Glutamatergic neuron (in vitro differentiated cells): ENCODE results near the gene KIF11. TPM values are rescaled to one million over a fixed set of nuclear protein-coding genes. Genes with fewer than 3 reads are reported as not detected.

Experiments used
- DNase-seq: peaks from one replicate; pipeline ENCODE4 v3.0.0; 2022
- H3K27ac Mint-ChIP-seq: one replicate; pipeline ENCODE4 v1.8.0; 2020; ENCODE audit warnings: mild to moderate bottlenecking, mixed read lengths, inconsistent platforms; ENCODE audit not compliant: unreplicated experiment
- H3K27me3 Mint-ChIP-seq: one replicate; pipeline ENCODE4 v1.8.0; 2020; ENCODE audit warnings: mild to moderate bottlenecking, moderate library complexity, mixed read lengths, inconsistent platforms; ENCODE audit not compliant: unreplicated experiment
- H3K36me3 Mint-ChIP-seq: one replicate; pipeline ENCODE4 v1.8.0; 2020; ENCODE audit warnings: mild to moderate bottlenecking, mixed read lengths, inconsistent platforms; ENCODE audit not compliant: unreplicated experiment
- H3K4me1 Mint-ChIP-seq: one replicate; pipeline ENCODE4 v1.8.0; 2020; ENCODE audit warnings: mild to moderate bottlenecking, low read depth, mixed read lengths, inconsistent platforms; ENCODE audit not compliant: unreplicated experiment
- H3K4me3 Mint-ChIP-seq: one replicate; pipeline ENCODE4 v1.8.0; 2020; ENCODE audit warnings: mild to moderate bottlenecking, mixed read lengths, inconsistent platforms; ENCODE audit not compliant: unreplicated experiment
- H3K9me3 Mint-ChIP-seq: one replicate; pipeline ENCODE4 v1.8.0; 2020; ENCODE audit warnings: mild to moderate bottlenecking, moderate library complexity, mixed read lengths, inconsistent platforms; ENCODE audit not compliant: unreplicated experiment
- total RNA-seq: library from RNA; stranded (reverse); fragmentation: NEBNext Ultra II Directional; extraction: Animal tissue kit (Norgen Biotek cat#: 25700); gene quantifications from one replicate; pipeline ENCODE4 v1.2.1, GENCODE V29; 2021; ENCODE audit not compliant: unreplicated experiment
- TF ChIP-seq, protein P1 (sequence below): fragments of 200-600 bp; sonication (generic); IDR thresholded peaks from one replicate; pipeline ENCODE4 v1.5.0; 2021; ENCODE audit not compliant: partially characterized antibody, unreplicated experiment

KIF11 gene
- total RNA-seq, 1 donor from 2014 or later = 7.2 TPM

DNA sequence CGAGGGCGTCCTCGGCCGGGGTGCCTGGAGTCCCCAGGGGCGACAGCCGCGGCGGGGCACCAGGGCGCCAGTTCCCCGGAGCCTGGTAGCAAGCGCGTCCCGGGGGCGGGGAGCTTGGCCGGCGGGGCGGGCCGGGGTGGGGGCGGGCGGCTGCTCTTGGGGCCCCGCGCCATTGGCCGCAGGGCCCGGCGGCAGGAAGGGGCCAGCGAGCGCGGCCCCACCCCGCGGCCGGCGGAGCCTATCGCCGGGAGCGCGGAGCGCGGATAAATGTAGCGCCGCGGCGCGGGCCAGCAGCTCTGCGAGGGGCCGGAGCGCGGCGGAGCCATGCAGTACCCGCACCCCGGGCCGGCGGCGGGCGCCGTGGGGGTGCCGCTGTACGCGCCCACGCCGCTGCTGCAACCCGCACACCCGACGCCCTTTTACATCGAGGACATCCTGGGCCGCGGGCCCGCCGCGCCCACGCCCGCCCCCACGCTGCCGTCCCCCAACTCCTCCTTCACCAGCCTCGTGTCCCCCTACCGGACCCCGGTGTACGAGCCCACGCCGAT lies 96.8 kb downstream of the KIF11 start, which contains the start of gene HHEX:
TSS of gene HHEX (plus strand) at position 293 of the 548 bp plus-strand sequence. CDS start at position 325, 32 bp downstream.
- Mint-ChIP-seq H3K36me3 (peaks cover 20% of the 10 kb centered on the region), H3K9me3 (peaks cover 14% of the 10 kb centered on the region), H3K27ac (peak within 1 kb of the TSS; percentile 3), H3K27me3 (peaks cover 28% of the 10 kb centered on the region), H3K4me3 (peak within 1 kb of the TSS; percentile 83), H3K4me1 (peaks cover 5% of the 10 kb centered on the region)
- DNase-seq = peak; percentile 24
- TF ChIP-seq, protein P1, sequence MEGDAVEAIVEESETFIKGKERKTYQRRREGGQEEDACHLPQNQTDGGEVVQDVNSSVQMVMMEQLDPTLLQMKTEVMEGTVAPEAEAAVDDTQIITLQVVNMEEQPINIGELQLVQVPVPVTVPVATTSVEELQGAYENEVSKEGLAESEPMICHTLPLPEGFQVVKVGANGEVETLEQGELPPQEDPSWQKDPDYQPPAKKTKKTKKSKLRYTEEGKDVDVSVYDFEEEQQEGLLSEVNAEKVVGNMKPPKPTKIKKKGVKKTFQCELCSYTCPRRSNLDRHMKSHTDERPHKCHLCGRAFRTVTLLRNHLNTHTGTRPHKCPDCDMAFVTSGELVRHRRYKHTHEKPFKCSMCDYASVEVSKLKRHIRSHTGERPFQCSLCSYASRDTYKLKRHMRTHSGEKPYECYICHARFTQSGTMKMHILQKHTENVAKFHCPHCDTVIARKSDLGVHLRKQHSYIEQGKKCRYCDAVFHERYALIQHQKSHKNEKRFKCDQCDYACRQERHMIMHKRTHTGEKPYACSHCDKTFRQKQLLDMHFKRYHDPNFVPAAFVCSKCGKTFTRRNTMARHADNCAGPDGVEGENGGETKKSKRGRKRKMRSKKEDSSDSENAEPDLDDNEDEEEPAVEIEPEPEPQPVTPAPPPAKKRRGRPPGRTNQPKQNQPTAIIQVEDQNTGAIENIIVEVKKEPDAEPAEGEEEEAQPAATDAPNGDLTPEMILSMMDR = no peak

DNA sequence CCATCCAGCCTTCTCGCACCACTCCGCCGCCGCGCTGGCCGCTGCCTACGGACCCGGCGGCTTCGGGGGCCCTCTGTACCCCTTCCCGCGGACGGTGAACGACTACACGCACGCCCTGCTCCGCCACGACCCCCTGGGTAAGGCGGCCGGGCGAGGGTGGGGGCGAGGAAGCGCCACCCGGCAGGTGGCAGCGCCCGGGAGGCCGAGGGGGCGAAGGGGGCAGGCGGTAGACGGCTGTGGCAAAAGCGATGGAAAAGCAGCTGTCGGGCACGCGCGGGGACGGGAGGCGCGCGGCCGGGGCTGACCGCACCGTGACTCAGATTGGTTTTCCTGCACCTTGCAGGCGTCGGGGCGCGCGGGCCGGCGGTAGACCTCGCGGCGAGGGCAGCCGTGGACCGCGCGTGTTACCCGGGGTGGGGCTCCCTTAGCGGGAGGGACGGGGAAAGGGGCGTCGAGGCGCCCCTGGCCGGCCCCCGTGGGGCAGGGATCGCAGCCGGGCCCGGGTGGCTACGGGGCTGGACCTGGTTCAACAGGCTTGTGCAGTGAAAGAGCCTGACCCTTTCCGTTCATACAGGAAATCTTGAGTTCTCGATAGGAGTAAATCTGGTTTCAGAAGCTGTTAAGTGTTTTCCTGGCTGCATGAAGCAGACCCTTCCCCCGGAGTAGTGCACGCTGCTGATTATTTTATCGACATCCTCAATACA lies 97.4 kb downstream of the KIF11 start:
- Mint-ChIP-seq H3K27me3 (peaks cover 28% of the 10 kb centered on the region), H3K4me3 (peak overlapping the region; percentile 53), H3K4me1 (peaks cover 5% of the 10 kb centered on the region), H3K27ac (peak overlapping the region; percentile 3), H3K9me3 (peaks cover 12% of the 10 kb centered on the region), H3K36me3 (peaks cover 16% of the 10 kb centered on the region)
- TF ChIP-seq, protein P1 = no peak
- peak; percentile 38 for DNase-seq

DNA sequence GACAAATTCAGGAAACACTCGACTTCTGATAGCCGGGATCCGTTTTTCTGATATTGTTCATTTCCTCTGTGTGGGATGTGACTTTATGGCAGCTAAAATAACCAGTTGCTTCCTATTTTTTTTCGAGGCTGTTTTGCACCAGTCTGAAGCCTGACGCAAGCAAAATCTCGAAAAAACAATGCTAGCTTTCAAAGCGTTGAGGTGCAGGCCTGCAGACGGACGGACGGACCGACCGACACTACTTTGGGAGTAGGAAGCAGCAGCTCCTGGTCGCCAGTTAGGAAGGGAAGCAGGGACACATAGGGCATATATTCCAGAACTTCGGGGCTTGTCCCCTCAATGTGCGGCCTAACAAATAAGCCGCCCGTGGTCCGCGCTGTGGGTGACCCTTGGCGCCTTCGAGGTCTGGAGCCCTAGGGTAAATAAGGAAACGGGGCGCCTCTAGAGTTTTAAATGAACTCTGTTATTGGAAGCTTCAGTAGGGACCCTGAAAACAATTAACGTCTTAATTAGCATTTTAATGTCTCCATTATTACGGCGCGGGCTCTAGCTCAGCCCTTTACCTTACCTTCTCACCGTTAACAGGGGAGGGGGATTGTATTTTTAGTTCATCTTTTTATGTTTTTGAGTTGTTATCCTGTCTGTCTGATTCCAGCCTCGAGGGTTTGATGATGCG lies 98.1 kb downstream of the KIF11 start:
- Mint-ChIP-seq H3K9me3 (peaks cover 9% of the 10 kb centered on the region), H3K4me3 (peak overlapping the region; percentile 53), H3K27ac (peak overlapping the region; percentile 3), H3K27me3 (peaks cover 29% of the 10 kb centered on the region), H3K36me3 (peaks cover 9% of the 10 kb centered on the region), H3K4me1 (peaks cover 5% of the 10 kb centered on the region)
- TF ChIP-seq, protein P1 = no peak
- DNase-seq = no peak

DNA sequence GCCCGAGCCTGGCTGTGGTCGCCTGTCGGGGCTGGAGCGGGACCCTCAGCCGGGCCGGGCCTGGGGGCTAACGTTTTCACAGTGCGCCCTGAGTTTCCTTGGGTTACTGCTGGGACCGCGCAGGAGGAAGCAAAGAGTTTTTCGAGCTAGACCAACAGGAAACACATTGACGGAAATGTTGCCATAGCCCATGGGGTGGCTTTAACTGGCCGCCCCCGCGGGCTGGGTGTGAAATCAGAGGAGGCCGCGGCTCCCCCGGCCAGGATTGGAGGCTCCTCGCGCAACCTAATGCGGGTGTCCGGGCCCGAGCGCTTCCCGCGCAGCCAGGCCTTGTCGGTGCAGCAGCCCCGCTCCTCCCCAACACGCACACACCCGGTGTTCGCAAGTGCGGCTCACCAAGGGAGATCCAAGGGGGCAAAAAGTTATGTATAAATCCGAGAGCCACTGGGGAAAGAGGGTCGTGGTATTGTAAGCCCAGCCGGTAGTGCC lies 98.7 kb downstream of the KIF11 start:
- peaks cover 5% of the 10 kb centered on the region for H3K4me1 Mint-ChIP-seq
- H3K36me3 Mint-ChIP-seq = peaks cover 5% of the 10 kb centered on the region
- peaks cover 8% of the 10 kb centered on the region for H3K9me3 Mint-ChIP-seq

More for the DNA sequence above, 98.7 kb downstream of the KIF11 start:
- peak overlapping the region; percentile 4 for H3K4me3 Mint-ChIP-seq
- H3K27me3 Mint-ChIP-seq = peaks cover 34% of the 10 kb centered on the region
- TF ChIP-seq, protein P1 = no peak
- DNase-seq = peak; percentile 35
- no peak overlapping the region for H3K27ac Mint-ChIP-seq
